Measurements from ENCODE around the gene TVP23A. TPM values are rescaled to one million over a fixed set of nuclear protein-coding genes. Genes with fewer than 3 reads are reported as not detected.

The TVP23A gene
- total RNA-seq, 1 experiment from 2014 or later: 3.1 TPM

DNA sequence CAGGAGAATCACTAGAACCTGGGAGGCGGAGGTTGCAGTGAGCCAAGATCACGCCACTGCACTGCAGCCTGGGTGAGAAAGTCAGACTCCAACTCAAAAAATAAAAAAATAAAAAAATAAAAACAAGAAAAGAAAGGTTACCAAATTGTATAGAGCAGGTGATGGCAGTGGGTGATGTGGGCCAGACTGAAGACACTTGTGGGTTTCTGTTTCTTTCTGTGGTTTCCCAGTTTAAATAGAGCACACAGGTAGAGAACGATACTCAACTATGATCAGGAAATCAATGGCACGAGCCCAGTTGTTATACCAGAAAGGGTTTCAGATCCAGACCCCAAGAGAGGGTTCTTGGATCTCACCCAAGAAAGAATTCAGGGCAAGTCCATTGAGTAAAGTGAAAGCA is 42.3 kb downstream of the TVP23A start:
- Histone ChIP-seq H2AK5ac (ENCODE audit: insufficient read length, low read length) (no peak overlapping the region), H3K27me3 (ENCODE audit: insufficient read depth, low read length) (no peaks in the 10 kb centered on the region), H3K9me3 (ENCODE audit: control insufficient read depth, low read depth, low read length) (no peaks in the 10 kb centered on the region), H2BK20ac (ENCODE audit: low read depth, low read length, poor library complexity, severe bottlenecking) (no peak overlapping the region), H4K5ac (ENCODE audit: insufficient read length, low read depth, low read length) (no peak overlapping the region), H2BK5ac (ENCODE audit: insufficient read length, low read length) (no peak overlapping the region), H3K79me2 (ENCODE audit: insufficient read depth, low read length) (no peaks in the 10 kb centered on the region), H4K20me1 (ENCODE audit: control insufficient read depth, insufficient read depth, insufficient read length) (no peaks in the 10 kb centered on the region), H3K14ac (ENCODE audit: insufficient read depth, low read length) (no peak overlapping the region), H3K79me1 (ENCODE audit: insufficient read depth, low read depth, low read length, poor library complexity, severe bottlenecking) (no peaks in the 10 kb centered on the region), H4K8ac (replicated peaks; ENCODE audit: insufficient read length, low read depth, low read length) (no peak overlapping the region), H2AFZ (ENCODE audit: low read length) (no peak overlapping the region), H3K23me2 (ENCODE audit: insufficient read length, low read depth, low read length, poor library complexity, severe bottlenecking) (no peaks in the 10 kb centered on the region), H3T11ph (ENCODE audit: low read length) (no peak overlapping the region), H3K4ac (ENCODE audit: low read depth, low read length) (no peak overlapping the region), H2BK12ac (ENCODE audit: insufficient read length, low read depth, low read length) (no peak overlapping the region), H2BK120ac (ENCODE audit: low read depth, low read length, poor library complexity, severe bottlenecking) (no peak overlapping the region), H3K4me1 (ENCODE audit: insufficient read depth, low read length) (no peaks in the 10 kb centered on the region), H3K27ac (ENCODE audit: insufficient read length, low read depth, low read length) (no peak overlapping the region), H2BK15ac (ENCODE audit: low read depth, low read length) (no peak overlapping the region), H3K23ac (ENCODE audit: insufficient read length, low read depth, low read length) (no peak overlapping the region), H3K9ac (ENCODE audit: extremely low read depth, insufficient read length, low read length) (no peak overlapping the region), H3K4me2 (ENCODE audit: insufficient read depth, insufficient read length, low read length) (no peak overlapping the region), H4K91ac (ENCODE audit: insufficient read length, low read depth, low read length) (no peak overlapping the region), H3K18ac (ENCODE audit: insufficient read length, low read depth, low read length) (no peak overlapping the region), H3K56ac (ENCODE audit: insufficient read length, low read depth, low read length) (no peak overlapping the region)
- H3K36me3 Mint-ChIP-seq (ENCODE audit: insufficient read depth in 1 of 3, low read depth in 3 of 3): peaks cover 0 to 4% (median 3%) of the 10 kb centered on the region in 3 experiments; a peak in 3 of 7 replicates
- TF ChIP-seq, protein P1, sequence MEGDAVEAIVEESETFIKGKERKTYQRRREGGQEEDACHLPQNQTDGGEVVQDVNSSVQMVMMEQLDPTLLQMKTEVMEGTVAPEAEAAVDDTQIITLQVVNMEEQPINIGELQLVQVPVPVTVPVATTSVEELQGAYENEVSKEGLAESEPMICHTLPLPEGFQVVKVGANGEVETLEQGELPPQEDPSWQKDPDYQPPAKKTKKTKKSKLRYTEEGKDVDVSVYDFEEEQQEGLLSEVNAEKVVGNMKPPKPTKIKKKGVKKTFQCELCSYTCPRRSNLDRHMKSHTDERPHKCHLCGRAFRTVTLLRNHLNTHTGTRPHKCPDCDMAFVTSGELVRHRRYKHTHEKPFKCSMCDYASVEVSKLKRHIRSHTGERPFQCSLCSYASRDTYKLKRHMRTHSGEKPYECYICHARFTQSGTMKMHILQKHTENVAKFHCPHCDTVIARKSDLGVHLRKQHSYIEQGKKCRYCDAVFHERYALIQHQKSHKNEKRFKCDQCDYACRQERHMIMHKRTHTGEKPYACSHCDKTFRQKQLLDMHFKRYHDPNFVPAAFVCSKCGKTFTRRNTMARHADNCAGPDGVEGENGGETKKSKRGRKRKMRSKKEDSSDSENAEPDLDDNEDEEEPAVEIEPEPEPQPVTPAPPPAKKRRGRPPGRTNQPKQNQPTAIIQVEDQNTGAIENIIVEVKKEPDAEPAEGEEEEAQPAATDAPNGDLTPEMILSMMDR (conservative IDR thresholded peaks at IDR 0.05): no peak
- H3K4me1 Mint-ChIP-seq: peaks cover 5 to 9% of the 10 kb centered on the region in 2 experiments
- no peak overlapping the region for H3K4me3 Mint-ChIP-seq
- H3K27me3 Mint-ChIP-seq (ENCODE audit: low read depth): no peaks in the 10 kb centered on the region; the same call in 1 of the 2 replicates
- no CpG with 5 or more reads among the region's 4 CpGs for WGBS (ENCODE audit: extremely low coverage, insufficient read length, low lambda C conversion rate)
- no peaks in the 10 kb centered on the region for H3K9me3 Mint-ChIP-seq
- DNase-seq: no peak
- no peak overlapping the region for H3K27ac Mint-ChIP-seq
